Spinal cord (tissue), 10 donors: ENCODE results near the gene CDH24. TPM values are rescaled to one million over a fixed set of nuclear protein-coding genes. Genes with fewer than 3 reads are reported as not detected.

Experiments used
- DNase-seq, 6 donors: peaks; one replicate each; pipeline versions ENCODE4 v3.0.0 to v3.0.0-alpha.2; 2013 to 2015; ENCODE audit warnings: low spot score in 6 of 6, low read depth in 4 of 6
- H3K27ac ChIP-seq: one replicate; pipeline ENCODE4 v1.5.1; 2013; ENCODE audit warnings: low read depth, low read length, control low read depth
- H3K27me3 ChIP-seq: one replicate; pipeline ENCODE4 v1.6.1; 2013; ENCODE audit warnings: low read length; ENCODE audit not compliant: control insufficient read depth, insufficient read depth
- H3K36me3 ChIP-seq: one replicate; pipeline ENCODE4 v1.6.1; 2013; ENCODE audit warnings: low read length; ENCODE audit not compliant: control insufficient read depth, insufficient read depth
- H3K4me1 ChIP-seq: one replicate; pipeline ENCODE4 v1.6.1; 2013; ENCODE audit warnings: low read length; ENCODE audit not compliant: control insufficient read depth, insufficient read depth
- H3K4me3 ChIP-seq: one replicate; pipeline ENCODE4 v1.5.1; 2013; ENCODE audit warnings: low read depth, low read length, control low read depth
- H3K9me3 ChIP-seq: one replicate; pipeline ENCODE4 v1.6.1; 2013; ENCODE audit warnings: low read length; ENCODE audit not compliant: control insufficient read depth, insufficient read depth
- WGBS: methylation state at CpG from one replicate; pipeline ENCODE4 v1.1.5; 2013; ENCODE audit warnings: missing lambda C conversion rate; ENCODE audit not compliant: insufficient coverage; 5-methylcytosine and 5-hydroxymethylcytosine counted together
- polyA plus RNA-seq, 2 donors: library from polyadenylated mRNA; unstranded; fragments of 120-200 nt; gene quantifications; one replicate each; pipeline ENCODE4 v1.2.1, GENCODE V29; 2013; ENCODE audit not compliant: insufficient read length in 2 of 2
- total RNA-seq, 2 donors: library from RNA; depleted of rRNA in 1 of 2; stranded (reverse); fragments of 120-200 nt in 1 of 2; fragments of >200 nt in 1 of 2; gene quantifications; one replicate each; pipeline versions ENCODE4 v1.2.3 to v1.2.4, GENCODE V29; 2013 to 2014
- donor health status: healthy.

The CDH24 gene
- total and polyA plus RNA-seq, 4 donors: 9.6 to 46.0 (median 27.5) TPM

DNA sequence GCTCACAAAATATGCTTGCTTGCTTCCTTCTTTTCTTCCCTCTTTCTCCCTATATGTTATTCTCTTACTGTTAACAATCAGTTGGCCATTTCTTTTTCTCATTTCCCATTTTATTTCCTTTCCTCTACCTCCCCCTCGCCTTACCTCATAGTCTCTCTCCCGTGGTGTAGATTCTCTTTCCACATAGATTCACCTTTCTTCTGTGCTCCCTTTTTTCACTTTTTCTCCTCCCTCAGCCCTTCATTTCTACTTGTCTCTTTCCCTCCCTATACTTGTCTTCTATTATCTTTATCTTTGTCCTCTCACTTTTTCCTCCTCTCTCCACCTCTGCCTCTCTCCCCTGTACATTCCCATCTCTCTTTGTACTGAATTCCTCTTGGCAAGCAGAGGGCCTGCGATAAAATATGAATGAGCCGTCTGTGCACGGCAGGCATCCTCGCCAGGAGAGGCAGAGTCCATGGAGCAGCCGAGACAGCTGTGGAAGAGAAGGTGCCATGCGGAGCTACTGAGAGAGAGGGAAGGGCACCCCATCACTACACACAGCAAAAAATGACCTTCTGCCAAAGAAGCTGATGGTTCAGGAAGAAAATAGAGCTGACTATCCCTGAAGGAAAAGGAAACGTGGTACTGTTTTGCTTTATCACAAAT lies 59.5 kb downstream of the CDH24 start:
- peaks cover 9% of the 10 kb centered on the region for H3K36me3 ChIP-seq
- H3K27ac ChIP-seq: peak overlapping the region; percentile 33
- no peaks in the 10 kb centered on the region for H3K27me3 ChIP-seq
- H3K4me3 ChIP-seq: no peak overlapping the region
- DNase-seq: peak in 2 of 6 donors; percentile 83 to 86
- WGBS: 72% methylated on average over 2 of the region's 9 CpGs
- peaks cover 20% of the 10 kb centered on the region for H3K4me1 ChIP-seq
- no peaks in the 10 kb centered on the region for H3K9me3 ChIP-seq

Other genes starting within 250 kb of the CDH24 start
- gene SLC7A7, start 242.1 kb downstream of the CDH24 start, total RNA-seq: 1 to 10 TPM; 8.5 to 8.8 TPM
- 10 to 100 TPM; 11.4 to 11.5 TPM for gene SLC7A7, start 242.1 kb downstream of the CDH24 start, polyA plus RNA-seq
- 10 to 100 TPM; 21.1 to 66.6 TPM for gene MRPL52, start 227.6 kb downstream of the CDH24 start, total RNA-seq
- gene MRPL52, start 227.6 kb downstream of the CDH24 start, polyA plus RNA-seq: 100 to 1,000 TPM in 1 of 2 donors, 10 to 100 TPM in 1; 97.6 to 104 TPM
- gene MMP14, start 220.9 kb downstream of the CDH24 start, total RNA-seq: 100 to 1,000 TPM in 1 of 2 donors, 10 to 100 TPM in 1; 67.0 to 262 TPM
- gene MMP14, start 220.9 kb downstream of the CDH24 start, polyA plus RNA-seq: 10 to 100 TPM; 60.5 to 89.0 TPM
- 10 to 100 TPM; 20.3 to 37.7 TPM for gene LRP10, start 185.8 kb downstream of the CDH24 start, total RNA-seq
- 10 to 100 TPM; 54.6 to 57.1 TPM for gene LRP10, start 185.8 kb downstream of the CDH24 start, polyA plus RNA-seq
- 1 to 10 TPM; 1.3 to 2.1 TPM for gene REM2, start 174.3 kb downstream of the CDH24 start, total RNA-seq
- 1 to 10 TPM; 8.2 to 8.9 TPM for gene REM2, start 174.3 kb downstream of the CDH24 start, polyA plus RNA-seq
- 100 to 1,000 TPM; 127 to 145 TPM for gene RBM23, start 138.4 kb downstream of the CDH24 start, total RNA-seq
- gene RBM23, start 138.4 kb downstream of the CDH24 start, polyA plus RNA-seq: 100 to 1,000 TPM; 111 to 126 TPM
- 10 to 100 TPM; 51.3 to 60.3 TPM for gene PRMT5, start 128.1 kb downstream of the CDH24 start, total RNA-seq
- gene PRMT5, start 128.1 kb downstream of the CDH24 start, polyA plus RNA-seq: 10 to 100 TPM; 83.5 to 88.8 TPM
- 10 to 100 TPM; 37.2 to 41.5 TPM for gene HAUS4, start 100.4 kb downstream of the CDH24 start, total RNA-seq
- 10 to 100 TPM; 31.7 to 40.7 TPM for gene HAUS4, start 100.4 kb downstream of the CDH24 start, polyA plus RNA-seq
- 10 to 100 TPM; 11.1 to 27.7 TPM for gene AJUBA, start 75.0 kb downstream of the CDH24 start, total RNA-seq
- 10 to 100 TPM in 1 of 2 donors, 1 to 10 TPM in 1; 7.6 to 13.3 TPM for gene AJUBA, start 75.0 kb downstream of the CDH24 start, polyA plus RNA-seq
- 10 to 100 TPM in 1 of 2 donors, 1 to 10 TPM in 1; 3.8 to 11.7 TPM for gene C14orf93, start 47.4 kb downstream of the CDH24 start, total RNA-seq
- gene C14orf93, start 47.4 kb downstream of the CDH24 start, polyA plus RNA-seq: 10 to 100 TPM in 1 of 2 donors, 1 to 10 TPM in 1; 7.9 to 13.4 TPM
- 100 to 1,000 TPM; 132 to 149 TPM for gene PSMB5, start 22.6 kb downstream of the CDH24 start, total RNA-seq
- 100 to 1,000 TPM; 209 to 211 TPM for gene PSMB5, start 22.6 kb downstream of the CDH24 start, polyA plus RNA-seq
- not detected for gene PSMB11, start 15.3 kb downstream of the CDH24 start, total RNA-seq
- not detected for gene PSMB11, start 15.3 kb downstream of the CDH24 start, polyA plus RNA-seq
- gene ACIN1, start 37.6 kb upstream of the CDH24 start, total RNA-seq: 100 to 1,000 TPM in 1 of 2 donors, 10 to 100 TPM in 1; 63.2 to 125 TPM
- 100 to 1,000 TPM; 196 to 229 TPM for gene ACIN1, start 37.6 kb upstream of the CDH24 start, polyA plus RNA-seq
- 10 to 100 TPM; 35.4 to 57.2 TPM for gene C14orf119, start 38.0 kb upstream of the CDH24 start, total RNA-seq
- gene C14orf119, start 38.0 kb upstream of the CDH24 start, polyA plus RNA-seq: 10 to 100 TPM; 50.5 to 55.4 TPM
- under 1 TPM; 0.10 to 0.61 TPM for gene CIROP, start 47.5 kb upstream of the CDH24 start, total RNA-seq
- under 1 TPM; 0.06 to 0.10 TPM for gene CIROP, start 47.5 kb upstream of the CDH24 start, polyA plus RNA-seq
- gene CEBPE, start 61.7 kb upstream of the CDH24 start, total RNA-seq: 1 to 10 TPM in 1 of 2 donors, under 1 TPM in 1; 0.17 to 1.5 TPM
- not detected for gene CEBPE, start 61.7 kb upstream of the CDH24 start, polyA plus RNA-seq
- gene SLC7A8, start 126.1 kb upstream of the CDH24 start, total RNA-seq: 10 to 100 TPM in 1 of 2 donors, 1 to 10 TPM in 1; 8.6 to 18.9 TPM
- gene SLC7A8, start 126.1 kb upstream of the CDH24 start, polyA plus RNA-seq: 10 to 100 TPM; 15.6 to 18.7 TPM
- gene RNF212B, start 180.4 kb upstream of the CDH24 start, total RNA-seq: not detected
- gene RNF212B, start 180.4 kb upstream of the CDH24 start, polyA plus RNA-seq: not detected
- gene HOMEZ, start 228.6 kb upstream of the CDH24 start, total RNA-seq: 10 to 100 TPM in 1 of 2 donors, 1 to 10 TPM in 1; 4.9 to 15.0 TPM
- 10 to 100 TPM; 12.0 to 13.5 TPM for gene HOMEZ, start 228.6 kb upstream of the CDH24 start, polyA plus RNA-seq
- gene PPP1R3E, start 245.3 kb upstream of the CDH24 start, total RNA-seq: 10 to 100 TPM; 11.3 to 15.7 TPM
- 10 to 100 TPM; 30.7 to 37.2 TPM for gene PPP1R3E, start 245.3 kb upstream of the CDH24 start, polyA plus RNA-seq
- gene BCL2L2, start 249.3 kb upstream of the CDH24 start, total RNA-seq: 10 to 100 TPM; 22.4 to 27.7 TPM
- 10 to 100 TPM; 37.4 to 41.1 TPM for gene BCL2L2, start 249.3 kb upstream of the CDH24 start, polyA plus RNA-seq